Activated CD4-positive, CD25-positive, alpha-beta regulatory T cell treated with anti-CD3 and anti-CD28 coated beads, Interleukin-2, amount 50 U/mL, for 24 hours (primary cell): ENCODE measurements around the gene S1PR2.
"Not testable (repeated sequence)": the region's sequence is repeated elsewhere in the genome, so short reads cannot be mapped to it uniquely, and the experiment has no call there.

Experiments used
- ATAC-seq, 2 donors: fragments of 150-1000 bp; cut with Tn5 transposase; one replicate each; pipeline ENCODE4 v1.10.0; 2021; ENCODE audit warnings: mild to moderate bottlenecking in 1 of 2, moderate library complexity in 1 of 2

The S1PR2 gene

GRCh38 chr19:10252707-10253106, 21.6 kb upstream of the S1PR2 start:
- no peak for ATAC-seq

GRCh38 chr19:10251792-10252694, 20.9 kb upstream of the S1PR2 start, which contains the start of gene MRPL4:
MRPL4 (plus strand) TSS chr19:10252214; CDS start chr19:10252254, 40 bp downstream.
- ATAC-seq = peak; percentile 97 to 98

DNA sequence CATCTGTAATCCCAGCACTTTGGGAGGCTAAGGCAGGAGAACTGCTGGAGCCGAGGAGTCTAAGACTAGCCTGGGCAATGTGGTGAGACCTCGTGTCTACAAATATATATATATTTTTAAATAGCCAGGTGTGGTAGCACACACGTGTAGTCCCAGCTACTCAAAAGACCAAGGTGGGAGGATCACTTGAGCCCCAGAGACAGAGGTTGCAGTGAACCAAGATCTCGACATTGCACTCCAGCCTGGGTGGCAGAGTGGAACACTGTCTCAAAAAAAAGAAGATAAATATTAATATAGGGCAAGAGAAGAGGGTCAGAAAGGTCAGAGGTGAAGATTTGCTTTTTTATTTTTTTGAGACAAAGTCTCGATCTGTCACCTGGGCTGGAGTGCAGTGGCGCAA, 15.4 kb upstream of the S1PR2 start:
- ATAC-seq = no peak

DNA sequence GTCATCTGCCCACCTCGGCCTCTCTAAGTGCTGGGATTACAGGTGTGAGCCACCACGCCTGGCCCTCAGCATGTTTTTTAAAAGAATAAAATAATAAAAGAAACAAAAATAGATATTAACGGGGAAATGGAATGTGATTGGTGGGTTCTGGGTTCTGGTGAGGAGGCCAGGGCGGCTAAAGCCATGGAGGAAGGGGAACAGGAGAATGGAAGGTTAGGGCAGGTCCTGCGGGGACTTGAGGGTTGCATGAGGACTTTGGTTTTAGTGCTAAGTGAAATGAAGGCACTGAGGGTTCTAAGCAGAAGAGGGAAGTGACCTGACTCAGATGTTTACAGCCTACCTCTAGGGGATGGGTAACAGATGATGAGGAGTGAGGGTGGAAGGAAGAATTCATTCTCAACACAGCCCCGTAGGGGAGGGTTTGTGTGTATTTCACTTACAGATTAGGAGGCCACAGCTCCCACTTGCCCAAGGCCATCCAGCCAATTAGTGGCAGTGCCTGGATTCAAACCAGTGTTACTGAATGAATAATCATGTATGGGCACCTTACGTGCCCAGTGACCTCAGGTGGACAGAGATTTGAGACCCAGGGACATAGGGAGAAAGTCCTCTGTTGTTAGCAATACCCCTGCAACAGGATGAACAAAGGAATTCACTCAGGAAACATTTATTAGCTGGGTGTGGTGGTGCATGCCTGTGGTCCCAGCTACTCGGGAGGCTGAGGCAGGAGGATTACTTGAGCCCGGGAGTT, 14.2 kb upstream of the S1PR2 start:
- ATAC-seq = no peak

DNA sequence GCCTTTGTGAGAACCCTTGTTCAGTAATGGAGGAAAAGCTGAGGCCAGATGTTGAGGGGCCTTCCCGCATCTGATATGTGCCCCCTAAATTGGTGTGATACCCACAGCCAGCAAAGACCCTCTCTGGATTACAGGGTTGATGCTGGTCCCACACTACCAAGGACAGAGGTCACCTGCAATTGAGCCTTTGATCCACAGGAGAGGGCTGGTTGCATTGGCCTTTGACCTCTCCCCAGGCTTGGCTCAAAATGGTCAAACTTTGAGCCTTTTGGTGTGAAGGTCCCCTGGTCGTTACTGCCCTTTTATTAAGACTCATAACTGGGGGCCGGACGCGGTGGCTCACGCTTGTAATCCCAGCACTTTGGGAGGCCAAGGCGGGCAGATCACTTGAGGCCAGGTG, 12.5 kb upstream of the S1PR2 start:
- ATAC-seq = no peak

DNA sequence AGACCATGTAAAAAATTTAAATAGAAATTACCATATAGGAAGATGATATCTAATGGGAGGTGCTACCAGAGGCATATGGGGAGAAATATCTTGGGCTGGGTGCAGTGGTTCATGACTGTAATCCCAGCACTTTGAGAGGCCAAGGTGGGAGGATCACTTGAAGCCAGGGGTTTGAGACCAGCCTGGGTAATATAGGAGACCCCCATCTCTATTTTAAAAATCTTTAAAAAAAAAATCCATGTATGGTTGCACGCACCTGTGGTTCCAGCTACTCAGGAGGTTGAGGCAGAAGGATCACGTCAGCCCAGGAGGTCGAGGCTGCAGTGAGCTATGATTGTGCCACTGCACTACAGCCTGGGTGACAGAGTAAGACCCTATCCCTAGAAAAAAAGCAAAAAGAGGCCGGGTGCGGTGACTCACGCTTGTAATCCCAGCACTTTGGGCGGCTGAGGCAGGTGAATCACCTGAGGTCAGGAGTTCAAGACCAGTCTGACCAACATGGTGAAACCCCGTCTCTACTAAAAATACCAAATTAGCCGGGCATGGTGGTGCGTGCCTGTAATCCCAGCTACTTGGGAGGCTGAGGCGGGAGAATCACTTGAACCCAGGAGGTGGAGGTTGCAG, 10.8 kb upstream of the S1PR2 start:
- not testable (repeated sequence) for ATAC-seq

DNA sequence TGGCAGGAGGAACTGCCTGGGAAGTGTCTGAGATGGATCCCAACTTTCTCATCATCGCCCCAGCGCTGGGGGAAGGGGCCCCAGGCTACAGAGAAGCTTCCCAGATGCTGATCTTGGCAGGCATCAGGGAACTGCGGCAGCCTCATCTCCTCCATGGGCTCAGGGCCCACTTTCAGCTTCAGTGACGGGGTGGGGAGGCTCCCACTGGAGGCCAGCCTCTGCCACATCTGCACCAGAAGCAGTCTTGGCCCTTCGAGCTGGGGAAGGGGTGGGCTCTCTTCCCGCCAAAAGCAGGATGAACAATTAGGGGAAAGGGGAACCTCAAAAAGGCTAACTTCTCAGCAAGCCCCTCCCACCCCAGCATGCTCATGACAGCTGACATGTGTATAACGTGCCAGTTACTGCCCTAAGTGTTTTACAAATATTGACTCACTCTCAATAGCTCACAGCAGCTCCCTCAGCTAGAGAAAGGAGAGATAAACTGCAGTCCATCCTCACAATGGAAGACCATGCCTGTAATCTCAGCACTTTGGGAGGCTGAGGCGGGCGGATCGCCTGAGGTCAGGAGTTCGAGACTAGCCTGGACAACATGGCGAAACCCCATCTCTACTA, 7.1 kb upstream of the S1PR2 start:
- ATAC-seq = no peak

DNA sequence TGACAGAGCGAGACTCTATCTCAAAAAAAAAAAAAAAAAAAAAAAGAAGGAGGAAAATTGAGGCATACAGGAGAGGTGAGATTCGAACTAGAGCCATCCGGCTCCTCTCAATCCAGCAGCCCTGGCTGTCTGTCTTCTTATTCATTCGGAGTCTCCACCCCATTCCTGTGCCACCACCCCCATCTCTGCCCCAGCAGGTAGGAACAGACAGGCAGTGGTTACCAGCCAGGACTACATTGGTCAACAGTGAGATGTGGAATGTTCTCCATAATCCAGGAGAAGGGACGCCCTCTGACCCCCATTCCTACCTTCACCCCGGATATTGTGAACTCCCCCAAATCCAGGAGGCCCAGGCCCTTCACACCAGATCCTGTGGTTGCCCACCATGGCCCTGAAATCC, 6.6 kb upstream of the S1PR2 start:
- no peak for ATAC-seq

DNA sequence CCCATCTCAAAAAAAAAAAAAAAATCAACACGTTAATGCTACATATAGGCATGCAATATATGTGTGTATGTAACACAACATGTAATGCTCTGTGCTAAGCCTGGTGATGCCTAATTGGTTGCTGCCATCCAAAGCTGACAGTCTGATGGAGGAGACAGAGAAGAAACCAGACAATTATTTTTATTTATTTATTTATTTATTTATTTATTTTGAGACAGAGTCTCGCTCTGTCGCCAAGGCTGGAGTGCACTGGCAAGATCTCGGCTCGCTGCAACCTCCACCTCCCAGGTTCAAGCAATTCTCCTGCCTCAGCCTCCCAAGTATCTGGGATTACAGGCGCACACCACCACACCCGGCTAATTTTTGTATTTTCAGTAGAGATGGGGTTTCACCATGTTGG, 4.3 kb upstream of the S1PR2 start:
- not testable (repeated sequence) for ATAC-seq

GRCh38 chr19:10235003-10235402, 3.9 kb upstream of the S1PR2 start:
- ATAC-seq = no peak

GRCh38 chr19:10233946-10234345, 2.8 kb upstream of the S1PR2 start:
- ATAC-seq = no peak

GRCh38 chr19:10231612-10232228, 589 bp upstream of the S1PR2 start:
- no peak for ATAC-seq

GRCh38 chr19:10230173-10230860, 814 bp downstream of the S1PR2 start:
- ATAC-seq = peak; percentile 75 to 79

- no peak for ATAC-seq
Measured at GRCh38 chr19:10228920-10229319, 2.2 kb downstream of the S1PR2 start.

- ATAC-seq = no peak
Measured at GRCh38 chr19:10228393-10228792, 2.7 kb downstream of the S1PR2 start.

- no peak for ATAC-seq
Measured at GRCh38 chr19:10227026-10227971, 3.8 kb downstream of the S1PR2 start.

DNA sequence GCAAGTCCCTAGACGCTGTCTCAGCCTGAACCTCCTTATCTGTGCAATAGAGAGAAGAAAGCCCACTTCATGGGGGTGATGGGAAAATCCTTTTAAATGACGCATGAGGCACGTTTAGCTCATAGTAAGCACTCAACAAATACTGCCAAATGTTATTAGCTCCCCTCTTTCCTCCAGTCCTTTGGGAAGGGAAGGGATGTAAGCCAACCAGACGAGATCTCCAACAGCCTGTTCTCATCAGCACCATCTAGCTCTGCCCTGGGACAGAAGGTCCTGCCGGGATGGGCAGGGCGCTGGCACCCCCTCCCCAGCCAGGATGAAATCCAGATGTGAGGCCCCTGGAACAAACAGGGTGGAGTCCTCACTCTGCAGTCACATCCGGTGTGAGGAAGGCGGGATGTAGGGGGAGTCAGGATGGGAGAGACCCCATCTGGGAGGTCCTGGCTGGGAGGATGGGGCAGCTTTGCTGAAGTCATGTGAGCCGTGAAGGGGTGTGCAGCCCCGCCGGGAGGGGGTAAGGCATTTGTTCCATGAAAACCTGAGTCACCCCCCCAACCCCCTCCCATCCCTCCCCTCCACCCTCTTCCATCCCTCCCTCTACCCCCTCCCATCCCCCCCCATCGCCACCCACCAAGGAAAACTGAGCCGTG, 4.6 kb downstream of the S1PR2 start:
- no peak for ATAC-seq

GRCh38 chr19:10226021-10226375, 5.1 kb downstream of the S1PR2 start:
- ATAC-seq = no peak

- ATAC-seq = no peak
Measured at GRCh38 chr19:10224337-10224736, 6.8 kb downstream of the S1PR2 start.
